Measurements from ENCODE around the gene ARHGAP20. TPM values are rescaled to one million over a fixed set of nuclear protein-coding genes. Genes with fewer than 3 reads are reported as not detected.

Gene ARHGAP20
- total and polyA plus RNA-seq, 9 of the 15 experiments (the other 6 are each of a cell fraction or from before 2014, with no cell fraction given) = 0.07 TPM; not detected in 8

- ChIA-PET CTCF (ENCODE audit: low intra/inter-chr PET ratio) (no interaction called here), POLR2A (interaction anchor here (0.7 kb wide), 1 partner anchor 40 kb away, joined by 3 read pairs; no protein-coding TSS in a partner anchor)
- Histone ChIP-seq H4K20me1 (replicated peaks; ENCODE audit: control insufficient read depth, insufficient read depth, low read length) (no peaks in the 10 kb centered on the region), H3K79me2 (ENCODE audit: control insufficient read depth, insufficient read depth, low read length) (no peaks in the 10 kb centered on the region), H3K4me3 (no peak overlapping the region), H3K27ac (ENCODE audit: extremely low read depth, low read depth, low read length) (no peak overlapping the region), H3K4me2 (ENCODE audit: insufficient read depth, low read length) (no peak overlapping the region), H3K27me3 (ENCODE audit: control insufficient read depth in 2 of 2, insufficient read depth in 2 of 2, low read length in 2 of 2) (no peaks in the 10 kb centered on the region), H3K9me3 (replicated peaks; ENCODE audit: control insufficient read depth, insufficient read depth, low read depth, low read length) (no peaks in the 10 kb centered on the region), H3K9me1 (ENCODE audit: control insufficient read depth, insufficient read depth, low read length) (no peaks in the 10 kb centered on the region), H3K9ac (ENCODE audit: insufficient read depth in 1 of 2, low read depth in 2 of 2, low read length in 2 of 2) (no peak overlapping the region), H3K36me3 (ENCODE audit: control insufficient read depth, insufficient read depth, low read length) (no peaks in the 10 kb centered on the region), H2AFZ (ENCODE audit: low read depth, low read length) (no peak overlapping the region), H3K4me1 (replicated peaks in 1 of 2; ENCODE audit: control insufficient read depth in 2 of 2, insufficient read depth in 2 of 2, low read length in 2 of 2) (no peaks in the 10 kb centered on the region)
- intact Hi-C loops (cut with micrococcal nuclease) (no loop called here), in situ Hi-C loops (cut with MboI) (no loop called here)
- DNase-seq (ENCODE audit: extremely low read depth in 1 of 4, low spot score in 3 of 4) = no peak
- ATAC-seq = no peak
- BruUV-seq (replicated peaks) = no TSS peak
- FAIRE-seq = no peak
- 0% methylated on average over 4 of the region's 4 CpGs for WGBS (ENCODE audit: insufficient coverage, low coverage, missing lambda C conversion rate)
- TF ChIP-seq, protein P1, sequence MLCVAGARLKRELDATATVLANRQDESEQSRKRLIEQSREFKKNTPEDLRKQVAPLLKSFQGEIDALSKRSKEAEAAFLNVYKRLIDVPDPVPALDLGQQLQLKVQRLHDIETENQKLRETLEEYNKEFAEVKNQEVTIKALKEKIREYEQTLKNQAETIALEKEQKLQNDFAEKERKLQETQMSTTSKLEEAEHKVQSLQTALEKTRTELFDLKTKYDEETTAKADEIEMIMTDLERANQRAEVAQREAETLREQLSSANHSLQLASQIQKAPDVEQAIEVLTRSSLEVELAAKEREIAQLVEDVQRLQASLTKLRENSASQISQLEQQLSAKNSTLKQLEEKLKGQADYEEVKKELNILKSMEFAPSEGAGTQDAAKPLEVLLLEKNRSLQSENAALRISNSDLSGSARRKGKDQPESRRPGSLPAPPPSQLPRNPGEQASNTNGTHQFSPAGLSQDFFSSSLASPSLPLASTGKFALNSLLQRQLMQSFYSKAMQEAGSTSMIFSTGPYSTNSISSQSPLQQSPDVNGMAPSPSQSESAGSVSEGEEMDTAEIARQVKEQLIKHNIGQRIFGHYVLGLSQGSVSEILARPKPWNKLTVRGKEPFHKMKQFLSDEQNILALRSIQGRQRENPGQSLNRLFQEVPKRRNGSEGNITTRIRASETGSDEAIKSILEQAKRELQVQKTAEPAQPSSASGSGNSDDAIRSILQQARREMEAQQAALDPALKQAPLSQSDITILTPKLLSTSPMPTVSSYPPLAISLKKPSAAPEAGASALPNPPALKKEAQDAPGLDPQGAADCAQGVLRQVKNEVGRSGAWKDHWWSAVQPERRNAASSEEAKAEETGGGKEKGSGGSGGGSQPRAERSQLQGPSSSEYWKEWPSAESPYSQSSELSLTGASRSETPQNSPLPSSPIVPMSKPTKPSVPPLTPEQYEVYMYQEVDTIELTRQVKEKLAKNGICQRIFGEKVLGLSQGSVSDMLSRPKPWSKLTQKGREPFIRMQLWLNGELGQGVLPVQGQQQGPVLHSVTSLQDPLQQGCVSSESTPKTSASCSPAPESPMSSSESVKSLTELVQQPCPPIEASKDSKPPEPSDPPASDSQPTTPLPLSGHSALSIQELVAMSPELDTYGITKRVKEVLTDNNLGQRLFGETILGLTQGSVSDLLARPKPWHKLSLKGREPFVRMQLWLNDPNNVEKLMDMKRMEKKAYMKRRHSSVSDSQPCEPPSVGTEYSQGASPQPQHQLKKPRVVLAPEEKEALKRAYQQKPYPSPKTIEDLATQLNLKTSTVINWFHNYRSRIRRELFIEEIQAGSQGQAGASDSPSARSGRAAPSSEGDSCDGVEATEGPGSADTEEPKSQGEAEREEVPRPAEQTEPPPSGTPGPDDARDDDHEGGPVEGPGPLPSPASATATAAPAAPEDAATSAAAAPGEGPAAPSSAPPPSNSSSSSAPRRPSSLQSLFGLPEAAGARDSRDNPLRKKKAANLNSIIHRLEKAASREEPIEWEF (CRISPR knock-in tag; IDR thresholded peaks at IDR 0.05) = no peak
- TF ChIP-seq ERF (CRISPR knock-in tag; IDR thresholded peaks at IDR 0.05) (no peak), MCM3 (IDR thresholded peaks at IDR 0.05) (no peak), MAX (CRISPR knock-in tag; IDR thresholded peaks at IDR 0.05) (no peak), HIVEP1 (CRISPR knock-in tag; IDR thresholded peaks at IDR 0.05) (no peak), POU5F1 (IDR thresholded peaks at IDR 0.05; ENCODE audit: borderline replicate concordance, low read depth, low read length, partially characterized antibody) (no peak), MYNN (IDR thresholded peaks at IDR 0.05) (no peak), MYNN (CRISPR knock-in tag; IDR thresholded peaks at IDR 0.05) (no peak), VEZF1 (CRISPR knock-in tag; IDR thresholded peaks at IDR 0.05) (no peak), CEBPG (CRISPR knock-in tag; IDR thresholded peaks at IDR 0.05) (no peak), CEBPG (tag; conservative IDR thresholded peaks at IDR 0.05 in 1 of 2, IDR thresholded peaks at IDR 0.05 in 1 of 2) (no peak), ZNF12 (CRISPR knock-in tag; IDR thresholded peaks at IDR 0.05) (no peak), ZNF785 (CRISPR knock-in tag; IDR thresholded peaks at IDR 0.05) (no peak), SMARCA5 (IDR thresholded peaks at IDR 0.05) (no peak), STAT6 (CRISPR knock-in tag; IDR thresholded peaks at IDR 0.05) (no peak), NBN (IDR thresholded peaks at IDR 0.05; ENCODE audit: low read depth) (no peak)
Measured at GRCh38 chr11:110601936-110602335, 110.3 kb downstream of the ARHGAP20 start.
